GM23248 (cell line): ENCODE results near the gene FRRS1L.

ENCODE experiments used
- EZH2 ChIP-seq: fragments of 200-600 bp; sonication (generic); IDR thresholded peaks from 2 replicates; pipeline ENCODE4 v1.6.1; 2018; ENCODE audit warnings: antibody characterized with exemption, mild to moderate bottlenecking; ENCODE audit not compliant: insufficient read depth, poor library complexity, severe bottlenecking
- EZH2phosphoT487 ChIP-seq: fragments of 200-600 bp; sonication (generic); IDR thresholded peaks from 2 replicates; pipeline ENCODE4 v1.6.1; 2018; ENCODE audit warnings: antibody characterized with exemption, moderate library complexity, mild to moderate bottlenecking, low read depth; ENCODE audit not compliant: insufficient read depth

- TF ChIP-seq EZH2phosphoT487, result no peak
- no peak for TF ChIP-seq EZH2
Measured at GRCh38 chr9:109181284-109181683, 14.2 kb upstream of the FRRS1L start.
